HepG2 (cell line): ENCODE measurements around the gene KCNQ2.

ENCODE experiments used
- CEBPZ ChIP-seq: IDR thresholded peaks from 2 replicates; pipeline ENCODE4 v1.6.1; 2012; ENCODE audit warnings: low read length, improper control_type of control experiment
- CTCF ChIP-seq: sonication (generic); formaldehyde crosslinking; IDR thresholded peaks from 2 replicates; pipeline ENCODE4 v1.5.0; 2020; ENCODE audit warnings: mild to moderate bottlenecking, missing genetic modification reagents, moderate library complexity
- NFATC3 ChIP-seq: sonication (generic); formaldehyde crosslinking; IDR thresholded peaks from 2 replicates; pipeline ENCODE4 v1.5.1; 2020; ENCODE audit warnings: mild to moderate bottlenecking, missing genetic modification reagents
- PAWR ChIP-seq: sonication (generic); formaldehyde crosslinking; IDR thresholded peaks from 2 replicates; pipeline ENCODE4 v1.4.0; 2020; ENCODE audit warnings: missing genetic modification reagents, mild to moderate bottlenecking, borderline replicate concordance
- PREB ChIP-seq: sonication (generic); formaldehyde crosslinking; IDR thresholded peaks from 2 replicates; pipeline ENCODE4 v1.4.0; 2020; ENCODE audit warnings: missing genetic modification reagents
- SIN3A ChIP-seq: IDR thresholded peaks from 2 replicates; pipeline ENCODE4 v1.6.1; 2011; ENCODE audit warnings: low read depth, mild to moderate bottlenecking, control low read depth, low read length, borderline replicate concordance
- SMAD3 ChIP-seq: sonication (generic); formaldehyde crosslinking; IDR thresholded peaks from 2 replicates; pipeline ENCODE4 v1.4.0; 2020; ENCODE audit warnings: missing genetic modification reagents
- YY1 ChIP-seq: IDR thresholded peaks from 2 replicates; pipeline ENCODE4 v1.6.1; 2011; ENCODE audit warnings: low read length, low read depth, moderate library complexity, mild to moderate bottlenecking; ENCODE audit not compliant: insufficient read depth, insufficient replicate concordance
- ZNF280B ChIP-seq: sonication (generic); formaldehyde crosslinking; IDR thresholded peaks from 2 replicates; pipeline ENCODE4 v1.5.0; 2020; ENCODE audit warnings: missing genetic modification reagents, mild to moderate bottlenecking, borderline replicate concordance
- ZNF296 ChIP-seq: sonication (generic); formaldehyde crosslinking; conservative IDR thresholded peaks from 2 replicates; pipeline ENCODE4 v1.5.0; 2020; ENCODE audit warnings: mild to moderate bottlenecking, missing genetic modification reagents
- ZNF670 ChIP-seq: sonication (generic); formaldehyde crosslinking; IDR thresholded peaks from 2 replicates; pipeline ENCODE4 v1.8.0; 2022; ENCODE audit warnings: mild to moderate bottlenecking, missing genetic modification reagents, borderline replicate concordance
- ZNF777 ChIP-seq: sonication (generic); formaldehyde crosslinking; IDR thresholded peaks from 2 replicates; pipeline ENCODE4 v1.4.0; 2020; ENCODE audit warnings: missing genetic modification reagents

- TF ChIP-seq ZNF296 = no peak
- no peak for TF ChIP-seq SMAD3 (CRISPR knock-in tag)
- TF ChIP-seq YY1 = no peak
- no peak for TF ChIP-seq PAWR
- no peak for TF ChIP-seq PREB (CRISPR knock-in tag)
- no peak for TF ChIP-seq SIN3A
- no peak for TF ChIP-seq NFATC3 (CRISPR knock-in tag)
- no peak for TF ChIP-seq ZNF280B (CRISPR knock-in tag)
- no peak for TF ChIP-seq ZNF777 (CRISPR knock-in tag)
- no peak for TF ChIP-seq ZNF670 (CRISPR knock-in tag)
- no peak for TF ChIP-seq CEBPZ
- TF ChIP-seq CTCF (CRISPR knock-in tag) = 0 out of 2 replicates have a peak, but pooled peaks have one; percentile 12
Measured at GRCh38 chr20:63367446-63368055, 104.9 kb downstream of the KCNQ2 start.
